HG02973 (cell line): ENCODE measurements around the gene HOMER3.

Source experiments
- ATAC-seq: cut with Tn5 transposase; IDR thresholded peaks from one replicate; pipeline ENCODE4 v1.9.1; 2021; ENCODE audit warnings: moderate library complexity; ENCODE audit not compliant: unreplicated experiment

HOMER3 gene

GRCh38 chr19:18940769-18941627 lies at the start of gene HOMER3:
HOMER3 (minus strand) TSS chr19:18941217; CDS start chr19:18938982, 2,235 bp downstream.
- ATAC-seq: no peak

GRCh38 chr19:18990128-18990708 lies 49.2 kb upstream of the HOMER3 start:
- ATAC-seq: no peak

- no peak for ATAC-seq
These were observed 48.3 kb upstream of the HOMER3 start for GRCh38 chr19:18989316-18989715.

GRCh38 chr19:18987456-18987855 lies 46.4 kb upstream of the HOMER3 start:
- no peak for ATAC-seq

GRCh38 chr19:18985257-18985656 lies 44.2 kb upstream of the HOMER3 start:
- ATAC-seq: no peak

GRCh38 chr19:18984251-18984650 lies 43.2 kb upstream of the HOMER3 start:
- no peak for ATAC-seq

- no peak for ATAC-seq
These were observed 41.7 kb upstream of the HOMER3 start for GRCh38 chr19:18982669-18983068.

- no peak for ATAC-seq
These were observed 39.5 kb upstream of the HOMER3 start for GRCh38 chr19:18980432-18981020.

- no peak for ATAC-seq
These were observed 37.6 kb upstream of the HOMER3 start for GRCh38 chr19:18978616-18979015.

- no peak for ATAC-seq
These were observed 34.9 kb upstream of the HOMER3 start for GRCh38 chr19:18975869-18976268.

- ATAC-seq: no peak
These were observed 34.0 kb upstream of the HOMER3 start for GRCh38 chr19:18975011-18975410.

GRCh38 chr19:18972851-18973250 lies 31.8 kb upstream of the HOMER3 start:
- no peak for ATAC-seq

- no peak for ATAC-seq
These were observed 31.3 kb upstream of the HOMER3 start for GRCh38 chr19:18972301-18972811.

GRCh38 chr19:18969931-18970659 lies 29.1 kb upstream of the HOMER3 start:
- ATAC-seq: no peak

GRCh38 chr19:18967358-18968146 lies 26.5 kb upstream of the HOMER3 start:
- no peak for ATAC-seq

GRCh38 chr19:18966307-18966706 lies 25.3 kb upstream of the HOMER3 start:
- no peak for ATAC-seq

GRCh38 chr19:18964121-18964520 lies 23.1 kb upstream of the HOMER3 start:
- ATAC-seq: no peak

- ATAC-seq: no peak
These were observed 21.0 kb upstream of the HOMER3 start for GRCh38 chr19:18961767-18962620.

- no peak for ATAC-seq
These were observed 19.4 kb upstream of the HOMER3 start for GRCh38 chr19:18960370-18960769.
